ENCODE data around the gene PFN4. TPM values are rescaled to one million over a fixed set of nuclear protein-coding genes. Genes with fewer than 3 reads are reported as not detected.

PFN4 gene
- total RNA-seq, 1 experiment from 2014 or later = not detected

DNA sequence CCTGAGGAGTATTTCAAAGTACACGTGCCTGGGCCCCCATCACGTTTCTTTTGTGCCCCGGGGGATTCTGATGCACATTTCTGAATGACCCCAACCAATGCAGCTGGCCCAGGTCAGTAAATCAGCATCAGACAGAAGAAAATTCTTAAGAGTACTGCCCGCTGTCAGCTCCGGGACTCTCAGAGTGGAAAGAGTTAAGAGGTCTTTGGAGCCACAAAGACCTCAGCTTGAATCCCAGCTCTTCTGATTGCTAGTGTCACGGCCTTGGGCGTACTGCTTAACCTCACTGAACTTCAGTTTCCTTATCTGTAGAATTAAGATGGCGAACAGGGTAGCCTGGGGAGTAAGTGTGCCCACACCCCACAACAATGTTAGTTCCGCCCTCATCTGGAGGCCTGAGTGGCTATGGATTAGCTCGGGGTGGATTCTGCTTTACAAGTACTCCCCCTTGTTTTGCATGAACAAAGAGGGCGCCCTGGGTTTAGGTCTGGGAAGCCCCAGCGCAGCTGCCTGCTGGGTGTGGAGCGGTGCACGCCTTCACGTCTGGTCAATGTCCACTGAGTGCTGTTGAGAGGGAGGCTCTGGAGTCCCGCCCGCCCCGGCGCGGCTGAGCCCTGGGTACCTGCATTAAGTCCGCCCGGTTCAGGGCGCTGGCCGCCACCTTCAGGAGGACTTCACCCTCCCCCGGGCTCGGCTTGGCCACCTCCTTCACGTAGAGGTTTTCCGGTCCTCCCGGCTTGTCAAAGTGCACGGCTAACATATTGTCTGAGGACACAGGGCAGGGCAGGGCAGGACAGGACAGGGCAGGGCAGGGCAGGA, 39.4 kb downstream of the PFN4 start (continued):
- no peak for TF ChIP-seq TCF7L2 (IDR thresholded peaks at IDR 0.05; ENCODE audit: borderline replicate concordance, extremely low read depth, insufficient read depth, insufficient read length)
- no peak for TF ChIP-seq EGR1 (IDR thresholded peaks at IDR 0.05; ENCODE audit: low read depth)
- TF ChIP-seq ZNF274 (IDR thresholded peaks at IDR 0.05; ENCODE audit: low read depth, low read length) = no peak

DNA sequence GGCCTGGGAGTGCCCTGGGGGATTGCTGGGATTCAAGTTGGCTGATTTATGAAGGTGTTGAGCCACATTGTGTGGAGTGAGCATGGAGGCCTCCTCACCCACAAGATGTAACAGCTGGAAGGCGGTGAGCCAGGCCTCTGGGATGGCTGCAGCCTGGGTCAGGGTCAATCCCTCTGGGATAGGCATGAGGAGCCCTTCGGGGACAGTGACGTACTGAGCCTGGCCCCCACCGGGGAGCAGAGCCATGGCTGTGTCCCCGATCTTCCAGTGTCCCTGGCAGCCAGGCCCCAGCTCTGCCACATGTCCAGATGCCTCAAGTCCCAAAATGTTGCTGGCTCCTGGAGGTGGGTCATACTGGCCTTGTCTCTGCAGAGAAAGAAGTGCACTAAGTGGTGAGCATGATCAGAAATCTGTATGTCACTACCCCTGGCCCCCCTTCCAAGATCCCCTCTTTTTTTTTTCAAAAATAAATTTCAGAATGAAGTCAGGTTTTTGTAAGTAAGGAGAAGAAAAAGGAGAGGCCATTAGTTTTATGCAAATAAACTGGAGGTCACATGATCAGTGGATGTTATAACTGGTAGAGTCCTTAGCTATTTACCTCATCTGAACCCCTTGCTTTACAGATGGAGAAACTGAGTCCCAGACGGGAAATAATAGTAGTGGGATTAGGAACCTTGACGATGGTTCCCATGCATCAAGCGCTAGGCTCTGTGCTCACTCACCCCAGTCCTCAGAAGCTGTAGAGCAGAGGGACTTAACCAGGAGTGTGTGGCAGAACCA, 40.2 kb downstream of the PFN4 start:
- Histone ChIP-seq H3K9me3 (ENCODE audit: control insufficient read depth in 1 of 2, insufficient read depth in 1 of 2, low read depth in 1 of 2, low read length in 2 of 2) (no peaks in the 10 kb centered on the region), H4K20me1 (ENCODE audit: insufficient read depth) (no peaks in the 10 kb centered on the region), H2AFZ (ENCODE audit: low read depth, low read length, poor library complexity, severe bottlenecking) (no peak overlapping the region), H3K36me3 (ENCODE audit: control insufficient read depth in 1 of 2, insufficient read depth in 2 of 2, low read length in 2 of 2) (no peaks in the 10 kb centered on the region; a peak in 1 of 4 replicates), H3K27me3 (ENCODE audit: insufficient read depth, low read length) (no peaks in the 10 kb centered on the region), H3K27ac (ENCODE audit: low read depth, low read length) (peak overlapping the region; percentile 95), H3K79me2 (ENCODE audit: insufficient read depth, low read length) (no peaks in the 10 kb centered on the region), H3K4me2 (ENCODE audit: low read length) (peak overlapping the region; percentile 83), H3K9ac (ENCODE audit: low read length) (peak overlapping the region; percentile 68), H3K4me3 (replicated peaks in 1 of 2; ENCODE audit: low read depth in 1 of 2, low read length in 2 of 2) (peak overlapping the region; percentile 71 to 72), H3K9me2 (ENCODE audit: insufficient read depth) (no peaks in the 10 kb centered on the region), H3K4me1 (ENCODE audit: control insufficient read depth in 1 of 2, insufficient read depth in 2 of 2, low read length in 2 of 2) (peaks cover 11 to 21% of the 10 kb centered on the region in 2 experiments)
- TSS peak; percentile 45 for BruUV-seq (replicated peaks)
- ChIA-PET CTCF (interaction anchor here (1.3 to 3.4 kb wide), 7 partner anchors 14 to 279 kb away, joined by 3 to 29 read pairs (median 6); partner anchors contain the start of gene ATAD2B), RAD21 (ENCODE audit: low non-redundant PET in 1 of 2, low total read pairs in 2 of 2, uncharacterized antibody in 2 of 2, unreplicated experiment in 2 of 2) (interaction anchor here in 1 of 2 experiments (1.8 kb wide), 1 partner anchor 156 kb away, joined by 9 read pairs; the partner anchor contains the start of gene ATAD2B), POLR2A (interaction anchor here (1.0 to 3.3 kb wide), 4 partner anchors 9 to 156 kb away, joined by 3 to 19 read pairs (median 4); partner anchors contain the start of genes ATAD2B and FAM228B)
- DNase-seq (ENCODE audit: low read depth, low spot score) (no peak), ATAC-seq (no peak)
- TF ChIP-seq, protein P1, sequence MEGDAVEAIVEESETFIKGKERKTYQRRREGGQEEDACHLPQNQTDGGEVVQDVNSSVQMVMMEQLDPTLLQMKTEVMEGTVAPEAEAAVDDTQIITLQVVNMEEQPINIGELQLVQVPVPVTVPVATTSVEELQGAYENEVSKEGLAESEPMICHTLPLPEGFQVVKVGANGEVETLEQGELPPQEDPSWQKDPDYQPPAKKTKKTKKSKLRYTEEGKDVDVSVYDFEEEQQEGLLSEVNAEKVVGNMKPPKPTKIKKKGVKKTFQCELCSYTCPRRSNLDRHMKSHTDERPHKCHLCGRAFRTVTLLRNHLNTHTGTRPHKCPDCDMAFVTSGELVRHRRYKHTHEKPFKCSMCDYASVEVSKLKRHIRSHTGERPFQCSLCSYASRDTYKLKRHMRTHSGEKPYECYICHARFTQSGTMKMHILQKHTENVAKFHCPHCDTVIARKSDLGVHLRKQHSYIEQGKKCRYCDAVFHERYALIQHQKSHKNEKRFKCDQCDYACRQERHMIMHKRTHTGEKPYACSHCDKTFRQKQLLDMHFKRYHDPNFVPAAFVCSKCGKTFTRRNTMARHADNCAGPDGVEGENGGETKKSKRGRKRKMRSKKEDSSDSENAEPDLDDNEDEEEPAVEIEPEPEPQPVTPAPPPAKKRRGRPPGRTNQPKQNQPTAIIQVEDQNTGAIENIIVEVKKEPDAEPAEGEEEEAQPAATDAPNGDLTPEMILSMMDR (IDR thresholded peaks at IDR 0.05 in 2 of 3, conservative IDR thresholded peaks at IDR 0.05 in 1 of 3; ENCODE audit: borderline replicate concordance in 1 of 3, insufficient read depth in 1 of 3, low read depth in 2 of 3, low read length in 2 of 3) = no peak
- TF ChIP-seq SRF (IDR thresholded peaks at IDR 0.05; ENCODE audit: low read depth) (no peak), SIN3A (IDR thresholded peaks at IDR 0.05; ENCODE audit: low read depth) (no peak), ZNF274 (IDR thresholded peaks at IDR 0.05; ENCODE audit: low read depth, low read length) (no peak), EZH2phosphoT487 (IDR thresholded peaks at IDR 0.05; ENCODE audit: borderline replicate concordance) (no peak), POLR2A (IDR thresholded peaks at IDR 0.05; ENCODE audit: borderline replicate concordance, extremely low read depth, insufficient read depth, insufficient read length) (no peak), SP1 (IDR thresholded peaks at IDR 0.05; ENCODE audit: low read depth) (no peak), POLR2AphosphoS5 (IDR thresholded peaks at IDR 0.05; ENCODE audit: low read depth, low read length) (no peak), ATF3 (IDR thresholded peaks at IDR 0.05) (no peak), ELF1 (IDR thresholded peaks at IDR 0.05; ENCODE audit: borderline replicate concordance, low read depth) (no peak), YY1 (IDR thresholded peaks at IDR 0.05; ENCODE audit: extremely low read depth, insufficient replicate concordance, low read depth, low read length) (no peak)
- intact Hi-C loops (cut with micrococcal nuclease) = loop anchor here (5.0 kb wide), 1 partner anchor 261 kb away; no protein-coding TSS in a partner anchor

Data from HCT116 (cell line).